GM06990 (cell line): ENCODE data around the gene GREB1.

Experiments
- DNase-seq: peaks from one replicate; pipeline ENCODE4 v3.0.0-alpha.2; 2011; ENCODE audit not compliant: insufficient read length; ENCODE audit errors: extremely low read depth
- H3K27me3 ChIP-seq: replicated peaks from 2 replicates; pipeline ENCODE4 v1.6.0; 2011; ENCODE audit warnings: low read length; ENCODE audit not compliant: control insufficient read depth, insufficient read depth
- H3K36me3 ChIP-seq: 2 replicates; pipeline ENCODE4 v1.5.1; 2011; ENCODE audit warnings: low read length; ENCODE audit not compliant: control insufficient read depth, insufficient read depth
- H3K4me3 ChIP-seq: replicated peaks from 2 replicates; pipeline ENCODE4 v1.5.1; 2011; ENCODE audit warnings: low read depth, mild to moderate bottlenecking, control low read depth, low read length
- CTCF ChIP-seq: IDR thresholded peaks from 2 replicates; pipeline ENCODE4 v1.5.1; 2011; ENCODE audit warnings: low read length, control low read depth, mild to moderate bottlenecking, inconsistent platforms; ENCODE audit not compliant: insufficient read depth, poor library complexity, severe bottlenecking

The GREB1 gene

GRCh38 chr2:11617984-11618707 lies 84.3 kb downstream of the GREB1 start:
- no peak for DNase-seq
- Histone ChIP-seq H3K27me3 (no peaks in the 10 kb centered on the region), H3K4me3 (no peak overlapping the region), H3K36me3 (no peaks in the 10 kb centered on the region)
- TF ChIP-seq CTCF = no peak

GRCh38 chr2:11618708-11619062 lies 84.8 kb downstream of the GREB1 start:
- H3K4me3 ChIP-seq = no peak overlapping the region
- no peak for TF ChIP-seq CTCF
- H3K27me3 ChIP-seq = no peaks in the 10 kb centered on the region; the same call in 1 of the 2 replicates
- DNase-seq = no peak
- H3K36me3 ChIP-seq = no peaks in the 10 kb centered on the region

- TF ChIP-seq CTCF = no peak
- Histone ChIP-seq H3K4me3 (no peak overlapping the region), H3K27me3 (no peaks in the 10 kb centered on the region; the same call in 1 of the 2 replicates), H3K36me3 (no peaks in the 10 kb centered on the region)
- no peak for DNase-seq
These were observed 87.6 kb downstream of the GREB1 start for GRCh38 chr2:11621410-11621809.

- TF ChIP-seq CTCF = no peak
- no peaks in the 10 kb centered on the region for H3K36me3 ChIP-seq
- no peak for DNase-seq
- no peaks in the 10 kb centered on the region; the same call in 1 of the 2 replicates for H3K27me3 ChIP-seq
- H3K4me3 ChIP-seq = no peak overlapping the region
These were observed 88.8 kb downstream of the GREB1 start for GRCh38 chr2:11622611-11623010.

GRCh38 chr2:11624893-11625292 lies 91.0 kb downstream of the GREB1 start:
- H3K4me3 ChIP-seq = no peak overlapping the region
- H3K27me3 ChIP-seq = no peaks in the 10 kb centered on the region; the same call in 1 of the 2 replicates
- no peak for TF ChIP-seq CTCF
- no peak for DNase-seq
- no peaks in the 10 kb centered on the region for H3K36me3 ChIP-seq
